ENCODE data around the gene LRP3. TPM values are rescaled to one million over a fixed set of nuclear protein-coding genes. Genes with fewer than 3 reads are reported as not detected.
"Not testable (repeated sequence)": the region's sequence is repeated elsewhere in the genome, so short reads cannot be mapped to it uniquely, and the experiment has no call there.

The LRP3 gene
- total RNA-seq, 1 donor from 2014 or later: 49.6 TPM

DNA sequence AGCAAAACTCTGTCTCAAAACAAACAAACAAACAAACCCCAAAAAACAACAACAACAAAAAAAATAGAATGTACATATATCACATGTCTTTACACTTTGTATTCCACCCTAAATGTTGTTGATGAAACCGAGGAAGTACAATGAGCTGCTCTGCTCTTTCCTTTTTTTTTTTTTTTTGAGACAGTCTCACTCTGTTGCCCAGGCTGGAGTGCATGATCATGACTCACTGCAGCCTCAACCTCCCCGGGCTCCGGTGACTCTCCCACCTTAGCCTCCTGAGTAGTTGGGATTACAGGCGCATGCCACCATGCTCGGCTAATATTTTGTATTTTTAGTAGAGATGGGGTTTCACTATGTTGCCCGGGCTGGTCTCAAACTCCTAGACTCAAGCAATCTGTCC lies 30.6 kb upstream of the LRP3 start:
- TF ChIP-seq, protein P1, sequence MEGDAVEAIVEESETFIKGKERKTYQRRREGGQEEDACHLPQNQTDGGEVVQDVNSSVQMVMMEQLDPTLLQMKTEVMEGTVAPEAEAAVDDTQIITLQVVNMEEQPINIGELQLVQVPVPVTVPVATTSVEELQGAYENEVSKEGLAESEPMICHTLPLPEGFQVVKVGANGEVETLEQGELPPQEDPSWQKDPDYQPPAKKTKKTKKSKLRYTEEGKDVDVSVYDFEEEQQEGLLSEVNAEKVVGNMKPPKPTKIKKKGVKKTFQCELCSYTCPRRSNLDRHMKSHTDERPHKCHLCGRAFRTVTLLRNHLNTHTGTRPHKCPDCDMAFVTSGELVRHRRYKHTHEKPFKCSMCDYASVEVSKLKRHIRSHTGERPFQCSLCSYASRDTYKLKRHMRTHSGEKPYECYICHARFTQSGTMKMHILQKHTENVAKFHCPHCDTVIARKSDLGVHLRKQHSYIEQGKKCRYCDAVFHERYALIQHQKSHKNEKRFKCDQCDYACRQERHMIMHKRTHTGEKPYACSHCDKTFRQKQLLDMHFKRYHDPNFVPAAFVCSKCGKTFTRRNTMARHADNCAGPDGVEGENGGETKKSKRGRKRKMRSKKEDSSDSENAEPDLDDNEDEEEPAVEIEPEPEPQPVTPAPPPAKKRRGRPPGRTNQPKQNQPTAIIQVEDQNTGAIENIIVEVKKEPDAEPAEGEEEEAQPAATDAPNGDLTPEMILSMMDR (conservative IDR thresholded peaks at IDR 0.05): no peak
- Mint-ChIP-seq H3K36me3 (no peaks in the 10 kb centered on the region), H3K4me1 (ENCODE audit: unreplicated experiment) (no peaks in the 10 kb centered on the region), H3K4me3 (no peak overlapping the region), H3K9me3 (no peaks in the 10 kb centered on the region), H3K27ac (no peak overlapping the region), H3K27me3 (no peaks in the 10 kb centered on the region)
- DNase-seq (ENCODE audit: extremely low spot score, unreplicated experiment): no peak

DNA sequence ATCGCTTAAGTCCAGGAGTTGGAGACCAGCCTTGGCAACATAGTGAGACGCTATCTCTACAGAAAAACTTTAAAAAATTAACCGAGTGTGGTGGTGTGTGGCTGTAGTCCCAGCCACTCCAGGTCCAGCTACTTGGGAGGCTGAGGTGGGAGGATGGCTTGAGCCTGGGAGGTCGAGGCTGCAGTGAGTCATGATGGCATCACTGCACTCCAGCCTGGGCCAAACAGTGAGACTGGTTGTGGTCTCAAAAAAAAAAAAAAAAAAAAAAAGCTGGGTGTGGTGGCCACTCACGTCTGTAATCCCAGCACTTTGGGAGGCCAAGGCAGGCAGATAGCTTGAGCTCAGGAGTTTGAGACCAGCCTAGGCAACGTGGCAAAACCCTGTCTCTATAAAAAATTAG lies 28.1 kb upstream of the LRP3 start:
- DNase-seq (ENCODE audit: extremely low spot score, unreplicated experiment); H3K27me3 Mint-ChIP-seq; H3K36me3 Mint-ChIP-seq; H3K9me3 Mint-ChIP-seq; H3K4me3 Mint-ChIP-seq; H3K4me1 Mint-ChIP-seq (ENCODE audit: unreplicated experiment); H3K27ac Mint-ChIP-seq: not testable (repeated sequence)

DNA sequence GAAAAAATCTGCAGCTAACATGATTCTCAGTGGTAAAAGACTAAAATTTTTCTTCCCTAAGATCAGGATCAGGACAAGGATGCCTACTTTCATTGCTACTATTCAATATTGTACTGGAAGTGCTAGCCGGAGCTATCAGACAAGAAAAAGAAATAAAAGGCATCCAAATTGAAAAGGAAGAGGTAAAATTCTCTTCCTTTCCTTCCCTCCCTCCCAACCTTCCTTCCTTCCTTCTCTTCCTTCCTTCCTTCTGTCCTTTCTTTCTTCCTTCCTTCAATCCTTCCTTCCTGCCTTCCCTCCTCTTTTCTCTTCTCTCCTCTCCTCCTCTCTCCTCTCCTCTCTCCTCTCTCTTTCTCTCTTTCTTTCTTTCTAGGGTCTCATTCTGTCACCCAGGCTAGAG lies 26.7 kb upstream of the LRP3 start:
- H3K9me3 Mint-ChIP-seq: no peaks in the 10 kb centered on the region
- H3K27me3 Mint-ChIP-seq: no peaks in the 10 kb centered on the region
- H3K27ac Mint-ChIP-seq: no peak overlapping the region
- H3K4me3 Mint-ChIP-seq: no peak overlapping the region
- H3K4me1 Mint-ChIP-seq (ENCODE audit: unreplicated experiment): peaks cover 6% of the 10 kb centered on the region
- TF ChIP-seq, protein P1 (conservative IDR thresholded peaks at IDR 0.05): no peak
- H3K36me3 Mint-ChIP-seq: no peaks in the 10 kb centered on the region
- DNase-seq (ENCODE audit: extremely low spot score, unreplicated experiment): no peak

GRCh38 chr19:33168528-33168927 lies 25.6 kb upstream of the LRP3 start:
- TF ChIP-seq, protein P1 (conservative IDR thresholded peaks at IDR 0.05): no peak
- DNase-seq (ENCODE audit: extremely low spot score, unreplicated experiment): no peak
- Mint-ChIP-seq H3K36me3 (no peaks in the 10 kb centered on the region), H3K4me1 (ENCODE audit: unreplicated experiment) (peaks cover 9% of the 10 kb centered on the region), H3K27me3 (no peaks in the 10 kb centered on the region), H3K9me3 (no peaks in the 10 kb centered on the region), H3K27ac (no peak overlapping the region), H3K4me3 (no peak overlapping the region)

DNA sequence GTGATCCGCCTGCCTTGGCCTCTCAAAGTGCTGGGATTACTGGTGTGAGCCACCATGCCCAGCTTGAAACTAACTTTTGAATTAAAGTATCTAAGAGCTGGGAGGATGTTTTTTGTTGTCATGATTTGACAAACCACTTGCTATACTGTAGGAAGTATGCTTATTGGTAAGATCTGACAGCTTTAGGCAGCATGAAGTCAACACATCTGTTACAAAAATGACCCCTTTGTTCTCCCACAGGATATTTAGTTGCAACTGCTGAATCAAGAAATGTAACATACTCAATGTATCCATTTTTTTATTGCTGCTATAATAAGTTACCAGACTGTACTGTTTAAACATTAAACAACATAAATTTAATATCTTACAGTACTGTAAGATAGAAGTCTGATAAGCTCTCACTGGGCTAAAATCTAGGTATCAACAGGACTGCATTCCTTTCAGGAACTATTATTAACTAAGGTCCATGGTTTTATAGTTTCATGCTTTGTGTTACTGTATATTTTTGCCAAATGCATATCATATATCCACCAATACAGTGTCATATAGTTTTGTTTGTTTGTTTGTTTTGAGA lies 22.8 kb upstream of the LRP3 start:
- Mint-ChIP-seq H3K27ac (no peak overlapping the region), H3K4me1 (ENCODE audit: unreplicated experiment) (peaks cover 21% of the 10 kb centered on the region), H3K9me3 (no peaks in the 10 kb centered on the region), H3K4me3 (no peak overlapping the region), H3K36me3 (peaks cover 4% of the 10 kb centered on the region), H3K27me3 (no peaks in the 10 kb centered on the region)
- DNase-seq (ENCODE audit: extremely low spot score, unreplicated experiment): no peak
- TF ChIP-seq, protein P1 (conservative IDR thresholded peaks at IDR 0.05): no peak

GRCh38 chr19:33171916-33172359 lies 22.2 kb upstream of the LRP3 start:
- peaks cover 8% of the 10 kb centered on the region for H3K36me3 Mint-ChIP-seq
- H3K27ac Mint-ChIP-seq: no peak overlapping the region
- TF ChIP-seq, protein P1 (conservative IDR thresholded peaks at IDR 0.05): no peak
- H3K27me3 Mint-ChIP-seq: peaks cover 4% of the 10 kb centered on the region
- H3K9me3 Mint-ChIP-seq: no peaks in the 10 kb centered on the region
- peaks cover 24% of the 10 kb centered on the region for H3K4me1 Mint-ChIP-seq (ENCODE audit: unreplicated experiment)
- no peak for DNase-seq (ENCODE audit: extremely low spot score, unreplicated experiment)
- H3K4me3 Mint-ChIP-seq: no peak overlapping the region
